ENCODE data around the gene CAMK2A.

The CAMK2A gene

GRCh38 chr5:150315245-150315644 is 25.7 kb upstream of the CAMK2A start:
- DNase-seq (ENCODE audit: low spot score): no peak

GRCh38 chr5:150313921-150314716 is 24.5 kb upstream of the CAMK2A start:
- no peak for DNase-seq (ENCODE audit: low spot score)

- no peak for DNase-seq (ENCODE audit: low spot score)
Observed at GRCh38 chr5:150313501-150313900, 23.9 kb upstream of the CAMK2A start.

- DNase-seq (ENCODE audit: low spot score): no peak
Observed at GRCh38 chr5:150312518-150312917, 22.9 kb upstream of the CAMK2A start.

- DNase-seq (ENCODE audit: low spot score): no peak
Observed at GRCh38 chr5:150311015-150311692, 21.6 kb upstream of the CAMK2A start.

GRCh38 chr5:150310246-150310645 is 20.7 kb upstream of the CAMK2A start:
- DNase-seq (ENCODE audit: low spot score): no peak

GRCh38 chr5:150309886-150310239 is 20.3 kb upstream of the CAMK2A start:
- no peak for DNase-seq (ENCODE audit: low spot score)

- DNase-seq (ENCODE audit: low spot score): no peak
Observed at GRCh38 chr5:150309101-150309885, 19.7 kb upstream of the CAMK2A start.

GRCh38 chr5:150307617-150308426 is 18.2 kb upstream of the CAMK2A start:
- no peak for DNase-seq (ENCODE audit: low spot score)

- no peak for DNase-seq (ENCODE audit: low spot score)
Observed at GRCh38 chr5:150306775-150307174, 17.2 kb upstream of the CAMK2A start.

GRCh38 chr5:150305557-150305956 is 16.0 kb upstream of the CAMK2A start:
- no peak for DNase-seq (ENCODE audit: low spot score)

- no peak for DNase-seq (ENCODE audit: low spot score)
Observed at GRCh38 chr5:150305095-150305494, 15.5 kb upstream of the CAMK2A start.

GRCh38 chr5:150304481-150305081 is 15.0 kb upstream of the CAMK2A start:
- no peak for DNase-seq (ENCODE audit: low spot score)

- DNase-seq (ENCODE audit: low spot score): no peak
Observed at GRCh38 chr5:150303660-150304386, 14.2 kb upstream of the CAMK2A start.

- no peak for DNase-seq (ENCODE audit: low spot score)
Observed at GRCh38 chr5:150303070-150303615, 13.6 kb upstream of the CAMK2A start.

- DNase-seq (ENCODE audit: low spot score): peak; percentile 77
Observed at GRCh38 chr5:150302301-150303069, 12.9 kb upstream of the CAMK2A start, which contains the start of gene ARSI. Gene ARSI (minus strand): TSS chr5:150302905. CDS start chr5:150302373, 532 bp downstream.

GRCh38 chr5:150301901-150302300 is 12.3 kb upstream of the CAMK2A start:
- no peak for DNase-seq (ENCODE audit: low spot score)

- no peak for DNase-seq (ENCODE audit: low spot score)
Observed at GRCh38 chr5:150301170-150301505, 11.6 kb upstream of the CAMK2A start.

GRCh38 chr5:150300496-150301169 is 11.1 kb upstream of the CAMK2A start:
- DNase-seq (ENCODE audit: low spot score): no peak

All from HuH-7.5 (cell line).